ENCODE measurements around the gene MVB12A. TPM values are rescaled to one million over a fixed set of nuclear protein-coding genes. Genes with fewer than 3 reads are reported as not detected.

Gene MVB12A
- total and polyA plus RNA-seq, 2 of the 8 experiments (the other 6 are each of a cell fraction or from before 2014, with no cell fraction given): 37.9 to 76.6 TPM

GRCh38 chr19:17447704-17448130, 27.9 kb downstream of the MVB12A start:
- peak overlapping the region in 2 of 4 experiments; percentile 19 to 56; a peak in 2 of 7 replicates for H3K9ac ChIP-seq (replicated peaks in 1 of 4; ENCODE audit: extremely low read depth in 1 of 4, low read depth in 3 of 4, low read length in 3 of 4)
- H2AK5ac ChIP-seq (ENCODE audit: low read depth, low read length): 0 out of 2 replicates have a peak overlapping the region, but pooled peaks have one; percentile 56
- no peak overlapping the region for H3K18ac ChIP-seq (ENCODE audit: extremely low read depth, low read length)
- no peaks in the 10 kb centered on the region for H3K9me3 ChIP-seq (ENCODE audit: insufficient read depth in 2 of 2, low read depth in 1 of 2, low read length in 1 of 2)
- DNase-seq (ENCODE audit: low read depth in 1 of 2, low spot score in 2 of 2) (no peak), FAIRE-seq (no peak)
- no peak overlapping the region for H3K14ac ChIP-seq (ENCODE audit: insufficient read length)
- peak overlapping the region; percentile 40 to 94 (median 48) for H3K4me3 ChIP-seq (ENCODE audit: extremely low read depth in 1 of 4, insufficient read depth in 2 of 4, low read depth in 3 of 4, low read length in 4 of 4)
- H3K23ac ChIP-seq (ENCODE audit: insufficient read length): no peak overlapping the region
- H3K56ac ChIP-seq (replicated peaks; ENCODE audit: insufficient read length, low read depth, low read length): no peak overlapping the region
- no peak overlapping the region for H2BK20ac ChIP-seq (ENCODE audit: low read length)
- no peak overlapping the region for H2AFZ ChIP-seq (ENCODE audit: low read length)
- peaks cover 0 to 5% of the 10 kb centered on the region in 2 experiments for H4K20me1 ChIP-seq (replicated peaks in 1 of 2; ENCODE audit: control insufficient read depth in 1 of 2, insufficient read depth in 2 of 2, low read length in 2 of 2)
- 31% methylated on average over 5 of the region's 5 CpGs; no CpG with 5 or more reads in 1 of the 2 experiments for WGBS, 2 experiments (ENCODE audit: extremely low coverage in 1 of 2, insufficient coverage in 1 of 2, insufficient read length in 1 of 2, insufficient replicate concordance in 2 of 2, low coverage in 1 of 2, low lambda C conversion rate in 2 of 2, missing lambda C conversion rate in 1 of 2)
- peak overlapping the region; percentile 84 to 91 for H3K4me2 ChIP-seq (ENCODE audit: insufficient read depth in 1 of 2, low read depth in 2 of 2, low read length in 2 of 2)
- no peaks in the 10 kb centered on the region for H3K79me1 ChIP-seq (ENCODE audit: low read depth, low read length)
- no peak overlapping the region for H2BK12ac ChIP-seq (ENCODE audit: low read depth, low read length)
- H3K23me2 ChIP-seq (ENCODE audit: low read depth, low read length): peaks cover 14% of the 10 kb centered on the region; the same call in 1 of the 2 replicates
- 0 out of 2 replicates have a peak overlapping the region, but pooled peaks have one; percentile 61 for H2BK15ac ChIP-seq (ENCODE audit: low read length)
- H2BK120ac ChIP-seq (replicated peaks; ENCODE audit: low read depth, low read length): no peak overlapping the region
- no peak overlapping the region for H4K91ac ChIP-seq (replicated peaks; ENCODE audit: insufficient read length, low read length)
- no peak overlapping the region for H2BK5ac ChIP-seq (ENCODE audit: low read depth, low read length)
- no peaks in the 10 kb centered on the region for H3K79me2 ChIP-seq (ENCODE audit: control insufficient read depth in 1 of 2, insufficient read depth in 2 of 2, low read length in 2 of 2)
- peaks cover 0 to 16% (median 10%) of the 10 kb centered on the region in 4 experiments; a peak in 6 of 7 replicates for H3K27me3 ChIP-seq (replicated peaks in 1 of 4; ENCODE audit: control insufficient read depth in 3 of 4, extremely low read depth in 1 of 4, insufficient read depth in 3 of 4, low read length in 3 of 4)
- peaks cover 0 to 2% (median under 1%) of the 10 kb centered on the region in 4 experiments; a peak in 1 of 7 replicates for H3K4me1 ChIP-seq (replicated peaks in 1 of 4; ENCODE audit: control insufficient read depth in 3 of 4, insufficient read depth in 4 of 4, low read length in 3 of 4)
- ChIA-PET CTCF (ENCODE audit: partially characterized antibody) (interaction anchor here (1.0 to 2.9 kb wide), 15 partner anchors 9 to 319 kb away, joined by 3 to 14 read pairs (median 4); partner anchors contain the start of genes CCDC194 and NXNL1), POLR2A (ENCODE audit: partially characterized antibody) (interaction anchor here (0.6 to 1.8 kb wide), 6 partner anchors 12 to 418 kb away, joined by 3 to 5 read pairs (median 3); no protein-coding TSS in a partner anchor)
- no peak overlapping the region for H3K27ac ChIP-seq (ENCODE audit: low read depth, low read length)
- no peak overlapping the region for H3K4ac ChIP-seq (replicated peaks; ENCODE audit: insufficient read length, low read depth, low read length)
- TF ChIP-seq JUND (IDR thresholded peaks at IDR 0.05; ENCODE audit: low read length) (no peak), KDM5A (IDR thresholded peaks at IDR 0.05; ENCODE audit: low read length) (no peak), SUZ12 (IDR thresholded peaks at IDR 0.05; ENCODE audit: low read length) (peak; percentile 52; the same call in 1 of the 2 replicates), CBX5 (IDR thresholded peaks at IDR 0.05; ENCODE audit: low read depth, low read length) (no peak), EGR1 (IDR thresholded peaks at IDR 0.05; ENCODE audit: borderline replicate concordance, low read depth, low read length) (no peak), CEBPB (IDR thresholded peaks at IDR 0.05; ENCODE audit: low read depth, low read length) (no peak), GTF2F1 (IDR thresholded peaks at IDR 0.05; ENCODE audit: borderline replicate concordance, low read depth, low read length) (no peak)
- H4K8ac ChIP-seq (ENCODE audit: extremely low read depth, insufficient read depth, low read length): 0 out of 2 replicates have a peak overlapping the region, but pooled peaks have one; percentile 83
- no peaks in the 10 kb centered on the region for H3K36me3 ChIP-seq (ENCODE audit: control insufficient read depth in 2 of 4, insufficient read depth in 4 of 4, low read length in 3 of 4)
- H4K5ac ChIP-seq (ENCODE audit: insufficient read length, low read depth, low read length): no peak overlapping the region
